Measurements from ENCODE around the gene PRR15L.

Gene PRR15L

DNA sequence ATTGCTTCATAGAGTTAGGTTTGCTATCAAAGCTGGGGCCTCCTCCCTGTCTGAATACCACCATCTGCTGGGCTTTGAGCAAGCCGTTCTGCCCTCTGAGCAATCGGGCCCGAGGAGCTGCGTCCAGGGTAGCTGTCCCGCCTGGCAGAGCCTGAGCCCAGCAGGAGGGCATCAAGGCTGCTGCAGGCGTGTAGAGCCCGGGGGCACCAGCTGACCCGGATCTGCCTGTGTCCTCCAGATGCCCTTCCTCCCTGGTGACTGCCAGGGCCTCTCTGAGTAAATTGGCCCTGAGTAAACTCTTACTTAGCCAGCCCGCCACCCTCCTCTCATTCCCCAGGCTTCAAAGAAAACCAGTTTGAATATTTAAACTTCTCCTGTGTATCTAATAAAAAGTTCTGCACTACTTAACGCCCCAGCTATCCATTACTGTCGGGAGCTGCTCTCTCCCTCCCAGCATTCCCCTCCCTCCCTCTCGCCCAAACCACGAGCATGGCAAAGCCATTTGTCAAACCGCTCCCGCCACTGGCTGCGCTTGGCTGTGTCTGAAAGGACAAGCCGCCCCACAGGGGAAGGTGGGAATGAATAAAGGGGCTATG lies 29.7 kb upstream of the PRR15L start:
- DNase-seq: no peak

DNA sequence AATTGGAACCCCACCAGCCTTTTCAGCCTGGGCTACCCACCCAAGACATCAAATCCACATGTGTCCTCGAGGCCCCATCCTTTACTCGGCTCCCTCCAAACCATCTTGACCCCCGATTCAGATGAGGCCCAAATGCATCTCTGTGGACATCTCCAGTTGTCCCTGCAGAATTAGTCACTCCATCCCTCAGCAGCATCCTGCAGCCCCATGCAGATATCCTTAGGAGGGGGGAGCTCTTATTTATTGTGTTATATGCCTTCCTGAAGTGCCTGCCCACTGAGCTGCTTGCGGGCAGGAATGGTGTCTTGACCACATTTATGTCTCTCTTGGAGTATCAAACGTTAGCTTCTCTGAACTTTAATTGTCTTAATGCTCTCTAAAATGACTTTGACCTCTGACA lies 28.8 kb upstream of the PRR15L start:
- DNase-seq: no peak

DNA sequence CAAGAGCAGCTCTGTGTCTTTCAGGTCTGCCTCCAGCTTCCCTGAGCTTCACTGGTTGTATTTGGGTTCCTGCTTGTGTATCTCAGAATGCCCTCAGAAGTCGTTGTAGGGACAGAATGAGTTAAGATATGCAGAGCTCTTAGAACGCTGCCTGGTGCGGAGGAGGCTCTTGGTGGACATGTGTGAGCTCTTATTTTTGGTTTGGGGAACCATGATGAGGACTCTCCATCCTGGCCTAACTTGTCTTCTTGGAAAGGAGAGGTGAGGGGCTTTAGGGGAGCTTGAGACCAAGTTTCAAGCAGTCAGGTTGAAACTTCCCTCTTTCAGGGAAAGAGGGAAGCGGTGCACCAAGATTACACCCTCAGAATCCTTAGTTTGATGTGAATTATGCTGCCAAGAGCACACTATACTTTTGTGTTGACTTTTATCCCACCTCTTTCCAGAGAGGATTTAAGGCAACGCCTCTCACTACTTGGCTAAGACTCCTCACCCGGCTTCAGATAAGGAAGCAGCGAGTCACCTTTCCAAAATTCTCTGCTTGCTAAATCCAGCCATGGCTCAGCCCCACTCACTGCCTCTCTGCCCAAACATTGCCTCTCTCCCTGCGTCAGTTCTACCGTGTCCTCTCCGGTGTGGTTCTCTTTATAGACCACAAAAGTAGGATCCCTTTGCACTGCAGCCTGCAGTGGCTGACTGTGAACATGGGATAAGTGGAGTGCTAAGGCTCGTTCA lies 26.0 kb upstream of the PRR15L start:
- no peak for DNase-seq

DNA sequence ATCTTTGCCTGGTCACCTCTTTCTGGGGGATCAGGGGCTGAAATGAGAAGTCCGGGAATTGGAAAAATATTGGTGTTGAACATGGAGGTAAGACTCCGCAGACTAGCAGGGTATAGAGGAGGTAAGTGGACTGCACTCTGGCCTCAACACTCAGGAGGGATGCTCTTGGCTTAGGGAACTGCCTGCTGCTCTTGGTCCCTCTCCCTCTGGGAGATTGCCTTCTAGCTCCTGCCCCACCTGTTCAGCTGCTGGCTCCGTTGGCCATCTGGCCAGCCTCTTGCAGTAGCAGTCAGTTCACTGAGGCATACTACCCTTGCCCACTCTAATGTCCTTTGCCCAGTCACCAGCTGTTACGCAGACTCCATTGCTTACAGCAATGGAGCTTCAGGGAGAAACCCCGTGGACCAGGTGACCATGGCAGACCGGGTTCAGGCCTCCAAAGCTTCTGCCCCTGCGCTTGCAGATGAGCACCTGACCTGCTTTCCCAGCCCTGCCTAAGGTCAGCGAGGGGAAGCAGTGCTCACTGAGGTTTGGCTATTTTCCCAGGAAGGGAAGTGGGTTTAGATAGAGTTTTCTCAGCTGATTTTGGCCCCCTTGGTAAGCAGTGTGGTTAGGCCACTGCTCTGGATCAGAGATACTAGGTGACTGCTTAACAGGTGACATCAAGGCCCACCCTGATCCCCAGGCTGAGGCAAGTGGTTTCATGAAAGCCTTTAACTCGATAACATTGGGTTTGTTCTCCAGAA lies 25.1 kb upstream of the PRR15L start:
- no peak for DNase-seq

DNA sequence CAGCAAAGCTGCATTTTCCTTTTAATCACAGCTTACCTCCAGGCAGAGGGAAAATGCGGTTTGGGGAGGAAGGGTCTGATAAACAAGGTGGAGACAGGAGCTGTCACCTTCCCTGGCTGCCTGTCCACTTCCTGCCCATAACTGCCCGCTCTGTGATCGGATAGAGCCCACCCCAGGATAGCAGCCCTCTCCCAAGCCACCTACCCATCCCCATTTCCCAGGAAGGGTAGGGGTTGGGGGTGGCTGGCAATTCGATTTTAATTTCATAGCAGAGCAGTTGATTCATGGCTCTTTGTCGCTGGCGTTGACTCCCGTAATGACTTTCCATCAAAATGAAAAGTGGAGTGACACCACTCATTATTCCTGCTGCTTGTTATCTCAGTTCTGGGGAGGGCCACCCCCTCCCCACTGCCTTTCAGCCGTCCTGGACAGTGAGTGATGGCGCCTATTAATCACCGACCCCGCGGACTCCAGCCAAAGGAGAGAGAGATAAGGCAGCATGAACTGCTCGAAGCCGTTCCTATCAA lies 24.5 kb upstream of the PRR15L start:
- no peak for DNase-seq

DNA sequence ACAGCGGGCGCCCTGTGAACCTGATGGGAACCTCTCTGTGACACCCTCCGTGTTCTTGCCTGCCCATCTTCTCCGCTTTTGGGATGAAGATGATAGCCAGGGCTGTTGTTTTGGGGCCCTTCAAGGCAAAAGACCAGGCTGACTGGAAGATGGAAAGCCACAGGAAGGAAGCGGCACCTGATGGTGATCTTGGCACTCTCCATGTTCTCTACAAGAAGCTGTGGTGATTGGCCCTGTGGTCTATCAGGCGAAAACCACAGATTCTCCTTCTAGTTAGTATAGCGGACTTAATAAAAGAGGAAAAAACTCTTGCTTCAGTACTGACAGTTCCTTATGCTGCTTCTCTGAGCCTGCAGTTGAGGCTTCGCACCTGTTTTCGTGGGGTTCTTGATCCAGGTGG lies 23.8 kb upstream of the PRR15L start:
- DNase-seq: no peak

DNA sequence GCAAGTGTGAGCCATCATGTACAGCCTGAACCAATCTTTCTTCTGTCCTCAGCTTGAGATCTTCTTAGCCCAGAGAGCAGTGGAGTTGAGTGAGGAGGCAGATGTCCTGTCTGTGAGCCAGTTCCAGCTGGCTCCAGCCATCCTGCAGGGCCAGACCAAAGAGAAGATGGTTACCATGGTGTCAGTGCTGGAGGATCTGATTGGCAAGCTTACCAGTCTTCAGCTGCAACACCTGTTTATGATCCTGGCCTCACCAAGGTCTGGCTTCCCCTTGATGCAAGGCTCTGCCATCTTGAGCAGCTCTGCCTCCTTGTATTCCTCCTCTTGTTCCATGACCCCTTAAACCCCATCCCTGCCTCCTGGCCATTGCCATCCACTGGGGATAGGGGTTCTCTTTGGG lies 22.9 kb upstream of the PRR15L start:
- peak; percentile 8 for DNase-seq

DNA sequence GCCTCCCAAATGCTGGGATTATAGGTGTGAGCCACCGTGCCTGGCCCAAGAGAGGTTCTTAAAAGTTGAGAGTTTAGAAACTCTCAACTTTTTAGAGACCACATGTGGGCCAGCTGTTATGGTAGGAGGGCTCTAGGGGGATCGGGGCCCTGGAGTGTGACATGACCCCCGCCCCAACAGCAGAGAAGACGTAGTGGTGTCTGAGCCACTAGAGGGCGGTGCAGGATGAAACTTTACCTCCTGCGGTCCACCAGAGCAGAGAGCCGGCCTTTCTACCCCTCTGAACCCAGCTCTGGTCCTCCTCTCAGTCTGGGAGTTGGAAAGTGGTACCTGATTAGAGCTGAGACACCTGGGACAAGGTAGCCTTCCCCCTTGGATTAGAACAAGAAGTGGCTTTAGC lies 20.6 kb upstream of the PRR15L start:
- no peak for DNase-seq

DNA sequence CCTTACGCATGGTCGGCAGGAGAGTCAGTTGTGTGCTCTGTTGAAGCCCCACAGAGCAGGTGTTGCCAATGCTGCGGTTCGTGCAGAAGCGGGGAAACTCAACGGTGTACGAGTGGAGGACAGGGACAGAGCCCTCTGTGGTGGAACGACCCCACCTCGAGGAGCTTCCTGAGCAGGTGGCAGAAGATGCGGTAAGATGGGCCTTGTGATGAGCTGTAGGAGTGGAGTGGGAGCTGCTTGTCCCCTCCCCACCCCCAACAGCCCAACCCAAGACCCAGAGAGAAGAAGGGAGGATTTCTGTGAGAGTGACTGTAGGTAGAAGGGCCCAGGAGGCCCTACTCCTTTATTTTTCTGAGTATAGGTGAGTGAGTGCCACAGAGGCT lies 18.1 kb upstream of the PRR15L start:
- no peak for DNase-seq

DNA sequence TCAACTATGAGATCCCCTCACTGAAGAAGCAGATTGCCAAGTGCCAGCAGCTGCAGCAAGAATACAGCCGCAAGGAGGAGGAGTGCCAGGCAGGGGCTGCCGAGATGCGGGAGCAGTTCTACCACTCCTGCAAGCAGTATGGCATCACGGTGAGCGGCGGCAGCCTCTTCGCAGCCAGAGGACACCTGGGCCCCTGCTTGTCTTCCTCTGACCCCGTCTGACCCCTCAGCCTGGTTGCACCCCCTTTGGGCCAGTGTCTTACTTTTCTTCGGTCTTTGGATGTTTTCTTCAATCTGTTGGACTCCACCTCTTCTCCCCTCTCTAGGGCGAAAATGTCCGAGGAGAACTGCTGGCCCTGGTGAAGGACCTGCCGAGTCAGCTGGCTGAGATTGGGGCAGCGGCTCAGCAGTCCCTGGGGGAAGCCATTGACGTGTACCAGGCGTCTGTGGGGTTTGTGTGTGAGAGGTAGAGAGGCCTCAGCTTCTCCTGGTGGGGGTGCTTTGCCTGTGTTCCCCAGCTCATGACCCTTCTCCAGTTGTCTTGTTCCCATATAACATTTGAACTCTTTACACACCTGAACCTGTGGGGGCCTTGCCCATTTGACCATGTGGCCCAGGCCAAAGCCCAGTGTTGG lies 17.6 kb upstream of the PRR15L start:
- DNase-seq: no peak

DNA sequence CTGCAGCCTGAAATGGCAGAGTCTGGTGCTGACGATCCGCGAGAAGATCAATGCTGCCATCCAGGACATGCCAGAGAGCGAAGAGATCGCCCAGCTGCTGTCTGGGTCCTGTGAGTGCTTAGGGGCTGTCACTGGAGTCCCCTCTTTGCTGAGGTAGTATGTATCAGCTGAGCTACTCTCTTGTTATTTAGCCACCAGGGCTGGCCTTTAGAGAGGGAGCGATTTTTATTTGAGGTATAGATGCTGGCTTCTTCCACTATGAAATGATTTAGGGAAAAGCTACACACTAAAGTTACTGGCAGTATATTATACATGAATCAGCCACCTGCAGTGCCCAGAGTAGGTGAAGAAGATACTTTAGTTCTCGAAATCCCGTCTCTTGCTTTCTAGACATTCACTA lies 15.9 kb upstream of the PRR15L start:
- DNase-seq: no peak

DNA sequence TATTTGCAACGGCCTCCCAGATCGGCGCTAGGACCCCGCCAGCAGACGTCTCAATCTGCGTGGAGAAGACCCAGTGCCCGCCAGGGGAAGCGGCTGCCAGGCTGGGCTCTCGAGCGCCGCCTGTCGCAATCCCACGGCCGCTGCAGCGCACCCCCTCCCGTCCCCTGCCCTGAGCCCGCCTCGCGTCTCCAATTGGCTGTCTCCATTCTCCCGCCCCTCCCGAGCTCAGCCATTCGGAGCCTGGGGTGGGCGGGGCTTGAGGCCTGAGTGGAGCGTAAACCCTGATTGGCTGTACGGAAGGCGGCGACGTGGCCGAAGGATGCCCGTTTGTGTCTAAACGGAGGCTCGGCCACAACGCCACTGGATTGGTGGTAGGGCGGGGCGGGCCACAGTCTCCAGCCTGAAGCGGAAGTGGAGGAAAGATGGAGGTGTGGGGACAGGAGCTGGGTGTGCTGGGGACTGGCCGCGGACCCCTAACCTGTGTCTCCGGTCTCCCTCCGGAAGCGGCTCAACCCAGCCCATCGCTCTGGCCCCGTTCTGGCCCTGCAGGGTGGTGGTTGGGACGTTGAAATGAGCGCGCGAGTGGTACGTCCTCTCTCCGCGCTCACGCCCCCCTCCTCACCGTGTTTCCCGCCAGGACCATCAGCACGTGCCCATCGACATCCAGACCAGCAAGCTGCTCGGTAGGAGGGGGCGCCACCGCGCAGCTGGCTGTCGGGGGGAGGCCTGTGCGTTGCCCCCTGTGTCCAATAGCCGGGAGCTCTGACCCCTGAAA lies 13.2 kb upstream of the PRR15L start, which contains the start of gene CDK5RAP3:
Gene CDK5RAP3, plus strand, starts transcription at position 389 of the 775 bp plus-strand sequence. Its CDS starts 34 bp downstream, at position 423.
- peak; percentile 98 for DNase-seq

DNA sequence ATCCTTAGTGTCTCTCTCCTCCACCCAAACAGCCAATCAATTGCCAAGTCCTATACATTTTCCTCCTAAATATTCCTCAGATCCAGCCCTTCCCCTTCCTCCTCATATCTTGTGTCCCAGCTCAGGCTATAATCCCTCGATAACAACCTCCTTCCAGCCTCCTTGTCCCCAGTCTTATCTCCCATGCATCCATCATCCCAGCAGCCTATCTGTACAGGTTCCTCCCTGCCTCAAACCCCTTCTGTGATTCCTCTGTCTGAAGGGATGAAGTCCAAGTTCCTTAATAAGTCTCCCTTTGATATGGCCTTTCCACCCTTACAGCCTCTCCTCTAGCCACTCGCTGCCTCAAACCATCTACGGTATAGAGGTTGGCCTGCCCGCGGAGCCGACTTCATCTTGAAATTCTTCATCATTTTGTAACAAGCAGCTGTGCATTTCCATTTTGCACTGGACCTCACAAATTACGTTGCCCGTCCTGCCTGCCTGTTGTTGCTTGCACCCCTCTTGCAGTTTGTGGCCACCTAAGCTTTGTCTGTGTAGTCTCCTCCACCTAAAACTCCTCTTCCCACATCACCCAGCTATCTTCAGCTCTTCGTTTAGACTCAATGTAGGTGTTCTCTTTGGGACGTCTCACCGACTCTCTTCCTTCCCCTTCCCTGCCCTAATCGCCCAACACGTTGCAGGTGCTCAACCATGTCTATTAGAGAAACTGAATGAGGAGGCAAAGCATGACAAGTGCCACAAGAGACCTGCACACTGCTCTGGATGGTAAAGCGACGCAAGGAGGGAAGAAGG lies 12.4 kb upstream of the PRR15L start:
- no peak for DNase-seq

DNA sequence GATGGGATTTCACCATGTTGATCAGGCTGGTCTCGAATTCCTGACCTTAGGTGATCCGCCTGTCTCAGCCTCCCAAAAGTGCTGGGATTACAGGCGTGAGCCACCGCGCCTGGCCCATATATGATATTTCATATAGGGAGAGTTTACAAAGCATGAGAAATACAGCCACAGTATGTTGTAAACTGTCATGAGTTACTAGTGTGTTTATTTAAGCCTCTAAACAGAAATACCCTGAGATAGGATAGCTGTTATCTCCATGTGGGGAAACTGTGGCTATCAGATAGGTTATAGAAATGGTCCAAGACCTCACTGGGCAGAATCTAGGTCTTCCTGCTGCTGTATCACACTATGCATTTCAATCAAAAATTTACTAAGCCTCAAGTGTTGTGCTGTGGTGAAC lies 11.2 kb upstream of the PRR15L start:
- DNase-seq: no peak

DNA sequence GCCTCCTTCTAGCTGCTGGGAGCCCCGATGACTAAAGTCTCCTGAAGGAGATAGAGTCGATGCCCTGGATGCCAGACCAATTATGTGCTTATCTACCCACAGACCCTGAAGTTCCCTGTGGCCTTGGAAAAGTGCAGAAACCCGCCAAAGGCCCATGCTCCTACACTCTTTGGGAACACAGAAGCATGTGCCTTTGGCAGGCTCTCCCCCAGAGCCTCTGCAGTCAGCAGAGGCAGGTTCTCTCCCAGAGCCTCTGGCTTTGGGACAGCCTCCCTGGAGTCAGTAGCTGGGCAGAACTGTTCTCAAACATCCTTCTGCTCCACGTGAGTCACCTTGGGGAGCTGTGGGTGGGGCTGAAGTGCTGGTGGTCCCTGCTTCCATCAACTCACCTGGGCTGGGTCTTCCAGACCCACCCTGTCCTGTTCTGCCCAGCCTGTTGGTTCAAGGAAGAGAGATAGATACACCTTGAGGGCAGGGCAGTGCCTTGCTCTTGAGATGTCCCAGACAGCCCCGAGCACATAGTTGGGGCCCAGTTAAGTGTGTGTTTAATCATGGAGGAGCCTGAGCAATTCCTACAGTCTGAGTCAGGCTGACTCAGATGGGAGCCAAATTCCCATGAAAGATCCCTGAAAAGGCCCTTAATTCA lies 10.0 kb upstream of the PRR15L start:
- no peak for DNase-seq

DNA sequence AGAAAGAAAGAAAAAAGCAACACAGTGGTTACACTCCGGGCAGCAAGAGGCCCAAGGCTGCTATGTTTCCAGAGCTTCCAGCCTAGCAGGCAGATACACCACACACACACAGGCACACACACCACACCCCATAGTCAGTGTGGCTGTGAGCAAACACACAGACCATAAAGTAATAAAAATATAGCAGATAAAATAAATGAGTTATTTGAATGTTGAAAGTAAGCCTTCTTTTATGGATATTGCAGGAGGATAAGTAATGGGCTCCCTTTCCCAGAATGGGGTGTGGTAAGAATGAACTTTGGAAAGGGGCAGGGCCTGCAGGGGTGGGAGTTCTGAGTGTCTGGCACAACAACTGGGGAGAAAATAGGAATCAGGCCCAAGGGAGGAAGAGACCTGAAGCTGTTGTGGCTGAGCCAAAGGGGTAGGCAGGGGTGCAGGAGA lies 8.4 kb upstream of the PRR15L start:
- no peak for DNase-seq

DNA sequence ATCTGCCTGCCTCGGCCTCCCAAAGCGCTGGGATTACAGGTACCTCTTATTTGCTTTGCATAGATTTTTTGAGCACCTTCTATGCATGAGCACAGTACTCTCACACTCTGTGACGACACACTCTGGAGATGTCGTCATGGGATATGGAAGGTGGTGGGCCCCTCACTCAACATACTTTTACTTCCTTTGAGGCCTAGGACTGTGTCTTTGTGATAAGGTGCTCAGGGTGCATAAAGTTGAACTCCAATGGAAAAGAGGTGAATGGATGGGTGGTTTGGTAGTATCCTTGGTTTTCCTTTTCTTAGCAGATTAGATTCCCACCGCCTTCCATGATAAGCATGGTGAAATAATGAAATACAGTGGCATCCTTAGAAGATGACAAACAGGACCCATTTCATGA lies 7.2 kb upstream of the PRR15L start:
- DNase-seq: no peak

DNA sequence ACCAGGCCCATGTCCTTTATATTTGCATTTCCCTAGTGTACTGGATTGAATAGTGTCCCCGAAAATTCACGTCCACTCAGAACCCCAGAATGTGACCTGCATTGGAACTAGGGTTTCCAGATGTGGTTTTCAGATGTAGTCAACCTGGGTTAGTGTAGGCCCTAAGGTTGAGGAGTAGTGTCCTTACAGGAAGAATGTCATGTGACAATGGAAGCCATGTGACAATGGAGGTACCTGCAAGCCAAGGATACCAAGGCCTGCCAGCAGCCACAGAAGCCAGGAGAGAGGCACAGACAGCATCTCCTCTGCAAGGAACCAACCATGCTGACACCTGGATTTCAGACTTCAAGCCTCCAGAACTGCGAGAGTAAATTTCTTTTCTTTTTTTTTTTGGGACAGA lies 5.2 kb upstream of the PRR15L start:
- no peak for DNase-seq

DNA sequence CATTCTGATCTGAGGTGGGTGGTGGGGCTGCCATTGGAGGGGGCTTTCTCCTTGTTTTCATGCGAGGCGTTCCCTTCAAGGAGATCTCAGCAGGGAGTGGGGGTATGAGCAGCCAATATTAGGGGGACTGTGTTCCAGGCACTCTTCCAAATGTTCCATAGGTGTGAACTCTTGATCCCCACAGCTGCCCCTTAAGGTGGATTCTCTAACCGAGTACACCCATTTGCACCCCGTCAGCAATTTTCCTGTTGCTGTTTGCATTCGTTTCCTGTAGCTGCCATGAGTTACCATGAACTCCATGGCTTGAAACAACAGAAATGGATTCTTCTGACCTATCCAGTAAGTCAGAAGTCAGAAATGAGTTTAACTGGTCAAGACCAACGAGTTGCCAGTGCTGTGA lies 3.7 kb upstream of the PRR15L start:
- no peak for DNase-seq

DNA sequence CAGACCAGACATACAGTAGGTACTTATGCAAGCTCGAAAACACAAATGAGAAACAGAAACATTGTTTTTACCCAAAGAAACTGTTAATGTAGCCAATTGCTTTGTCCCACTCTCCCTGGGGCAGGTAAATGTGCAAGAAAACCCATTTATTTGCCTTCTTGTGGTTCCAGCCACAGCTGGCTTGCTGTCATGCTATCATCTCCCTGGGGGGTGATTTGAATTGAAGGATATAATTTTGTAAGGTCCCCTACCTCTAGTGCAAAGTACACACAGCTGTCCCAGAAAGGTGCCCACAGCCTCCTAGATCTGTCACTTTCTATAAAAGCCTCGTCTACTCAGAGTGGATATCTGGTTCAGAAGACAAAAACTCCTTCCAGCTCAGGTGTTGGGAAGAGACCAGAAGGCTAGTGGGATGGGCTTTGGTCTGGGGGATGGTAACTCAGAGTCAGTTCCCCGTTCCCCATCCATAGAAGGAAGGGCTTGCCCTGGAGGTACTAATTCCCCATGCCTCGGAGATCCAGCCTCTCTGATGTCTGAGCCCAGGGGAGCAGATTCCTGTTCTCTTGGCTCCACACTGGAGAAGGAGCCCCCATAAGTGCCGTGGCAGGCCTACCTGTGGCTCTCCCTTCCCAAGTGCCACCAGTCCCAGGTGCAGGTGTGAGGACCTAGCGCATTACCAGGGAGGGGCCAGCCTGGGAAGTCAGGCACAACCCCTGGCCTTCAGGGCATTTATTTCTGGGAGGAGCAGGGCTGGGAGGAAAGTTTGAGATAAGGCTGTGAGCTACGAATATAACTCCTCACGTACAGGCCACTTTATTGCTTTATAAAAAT lies 2.4 kb upstream of the PRR15L start:
- DNase-seq: peak; percentile 23

All from NCI-H2029 (cell line).